HEK293 (cell line): ENCODE measurements around the gene RPS5.

Experiments used
- CTCF ChIA-PET: fragments of 350-600 bp; formaldehyde crosslinking; extraction: SDS; loops from one replicate; lab custom pipeline; 2021; ENCODE audit warnings: antibody characterized with exemption; lab: Yijun Ruan, JAX
- POLR2A ChIA-PET: fragments of 300-600 bp; formaldehyde crosslinking; extraction: SDS; loops from one replicate; lab custom pipeline; 2020; ENCODE audit warnings: antibody characterized with exemption, inconsistent platforms; lab: Yijun Ruan, JAX
- H3K27ac ChIP-seq: fragments of 200-500 bp; sonication (Bioruptor generic); 2 replicates; pipeline ENCODE4 v1.5.1; 2014; ENCODE audit warnings: low read depth, low read length, control low read depth, inconsistent platforms; ENCODE audit errors: extremely low read depth
- H3K36me3 ChIP-seq, 2 experiments: fragments of 200-500 bp in 1 of 2; sonication (Bioruptor generic) in 1 of 2; 1 replicate in 1 of 2; 2 replicates in 1 of 2; pipeline ENCODE4 v1.5.1; 2014 to 2017; ENCODE audit warnings: inconsistent platforms in 2 of 2, low read length in 2 of 2; ENCODE audit not compliant: control insufficient read depth in 2 of 2, insufficient read depth in 1 of 2
- H3K4me1 ChIP-seq: fragments of 200-500 bp; sonication (Bioruptor generic); 2 replicates; pipeline ENCODE4 v1.5.1; 2014; ENCODE audit warnings: mild to moderate bottlenecking, low read length, inconsistent platforms; ENCODE audit not compliant: control insufficient read depth, insufficient read depth
- H3K4me3 ChIP-seq: 2 replicates; pipeline ENCODE4 v1.5.1; 2011; ENCODE audit warnings: low read depth, mild to moderate bottlenecking, control low read depth, low read length, moderate library complexity
- H3K9me3 ChIP-seq: fragments of 200-500 bp; sonication (Bioruptor generic); 2 replicates; pipeline ENCODE4 v1.5.1; 2014; ENCODE audit warnings: low read depth, low read length, inconsistent platforms; ENCODE audit not compliant: control insufficient read depth, insufficient read depth
- GFI1B ChIP-seq: fragments of 450-650 bp; formaldehyde crosslinking; IDR thresholded peaks from 2 replicates; pipeline ENCODE4 v1.5.1; 2016; ENCODE audit warnings: missing biosample characterization, missing genetic modification characterization
- KLF1 ChIP-seq: fragments of 450-650 bp; formaldehyde crosslinking; IDR thresholded peaks from 2 replicates; pipeline ENCODE4 v1.5.1; 2016; ENCODE audit warnings: missing biosample characterization, missing genetic modification characterization
- KLF9 ChIP-seq: fragments of 450-650 bp; formaldehyde crosslinking; IDR thresholded peaks from 2 replicates; pipeline ENCODE4 v1.5.1; 2016; ENCODE audit warnings: missing biosample characterization, missing genetic modification characterization, low read depth
- PRDM2 ChIP-seq: fragments of 450-650 bp; formaldehyde crosslinking; IDR thresholded peaks from 2 replicates; pipeline ENCODE4 v1.5.1; 2016; ENCODE audit warnings: missing biosample characterization, missing genetic modification characterization, borderline replicate concordance
- ZBTB11 ChIP-seq: fragments of 450-650 bp; formaldehyde crosslinking; conservative IDR thresholded peaks from 2 replicates; pipeline ENCODE4 v1.5.1; 2016; ENCODE audit warnings: low read depth, missing biosample characterization, missing genetic modification characterization
- ZFP69B ChIP-seq: fragments of 450-650 bp; formaldehyde crosslinking; IDR thresholded peaks from 2 replicates; pipeline ENCODE4 v1.5.1; 2016; ENCODE audit warnings: missing biosample characterization, missing genetic modification characterization
- ZNF169 ChIP-seq: fragments of 450-650 bp; formaldehyde crosslinking; IDR thresholded peaks from 2 replicates; pipeline ENCODE4 v1.5.1; 2016; ENCODE audit warnings: missing biosample characterization, missing genetic modification characterization
- ZNF292 ChIP-seq: fragments of 450-650 bp; formaldehyde crosslinking; IDR thresholded peaks from 2 replicates; pipeline ENCODE4 v1.5.1; 2016; ENCODE audit warnings: low read depth, missing biosample characterization, missing genetic modification characterization, borderline replicate concordance
- ZNF350 ChIP-seq: fragments of 450-650 bp; formaldehyde crosslinking; IDR thresholded peaks from 2 replicates; pipeline ENCODE4 v1.5.0; 2017; ENCODE audit warnings: missing biosample characterization, mild to moderate bottlenecking, missing genetic modification characterization
- TF ChIP-seq, protein P1 (sequence below): fragments of 450-650 bp; formaldehyde crosslinking; IDR thresholded peaks from 2 replicates; pipeline ENCODE4 v1.5.1; 2017; ENCODE audit warnings: missing biosample characterization, missing genetic modification characterization

The RPS5 gene

DNA sequence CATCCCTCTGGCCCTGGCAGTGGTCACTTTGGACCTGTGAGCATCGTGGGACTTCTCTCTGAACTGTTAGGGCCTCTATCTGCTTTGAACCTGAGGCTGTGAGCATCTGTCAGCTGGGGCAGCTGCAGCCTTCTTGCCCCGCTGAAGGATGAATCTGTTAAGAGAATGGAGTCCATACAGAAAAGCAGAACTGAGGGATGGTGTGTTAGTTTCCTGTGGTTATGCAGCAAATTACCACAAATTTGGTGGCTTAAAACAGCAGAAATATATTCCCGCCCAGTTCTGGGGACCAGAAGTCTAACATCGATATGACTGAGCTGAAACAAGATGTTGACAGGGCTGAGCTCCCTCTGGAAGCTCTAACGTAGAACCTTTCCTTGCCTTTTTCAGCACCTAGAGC, 22.9 kb upstream of the RPS5 start (continued):
- TF ChIP-seq GFI1B (no peak), ZFP69B (tag by site-specific recombination) (no peak), ZNF169 (tag by site-specific recombination) (no peak)

DNA sequence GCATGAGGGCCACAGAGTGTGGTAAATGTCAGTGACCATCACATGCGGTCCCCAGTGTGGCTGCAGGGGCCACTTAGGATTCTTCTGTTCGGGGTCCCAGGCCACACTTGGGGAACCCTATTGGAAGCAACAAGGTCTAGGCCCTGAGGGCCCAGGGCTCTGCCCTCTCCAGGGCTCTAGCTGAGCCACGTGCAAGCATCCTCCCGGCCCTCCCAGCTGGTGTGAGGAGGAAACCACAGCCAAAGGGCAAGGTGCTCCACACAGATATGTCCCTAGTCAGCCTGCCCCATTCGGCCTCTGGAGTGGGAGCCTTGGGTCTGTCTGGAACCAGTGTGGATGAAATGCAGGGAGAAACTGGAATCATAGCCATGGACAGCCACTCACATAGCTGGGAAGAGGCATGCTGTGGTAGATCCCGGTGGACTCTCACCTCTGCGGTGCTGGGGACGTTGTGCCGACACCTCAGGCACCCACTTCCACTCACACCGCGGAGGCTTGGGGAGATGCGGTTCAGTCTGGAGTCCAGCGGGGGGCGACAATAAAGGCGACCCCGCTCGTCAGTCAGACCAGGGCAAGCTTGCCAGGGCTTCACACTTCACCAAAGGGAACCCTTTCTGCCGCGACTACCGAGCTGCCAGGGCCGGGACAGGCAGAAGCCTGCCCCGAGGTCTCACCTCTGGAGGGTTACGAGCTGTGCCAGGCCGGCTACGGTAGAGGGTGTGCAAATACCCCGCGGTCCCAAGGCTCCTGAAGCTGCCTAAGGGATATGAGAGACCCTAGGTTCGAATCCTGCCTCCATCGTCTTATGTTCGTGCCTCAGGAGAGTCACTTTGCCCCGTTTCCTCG, 20.3 kb upstream of the RPS5 start:
- Histone ChIP-seq H3K4me1 (no peaks in the 10 kb centered on the region), H3K9me3 (no peaks in the 10 kb centered on the region), H3K36me3 (no peaks in the 10 kb centered on the region), H3K4me3 (no peak overlapping the region), H3K27ac (no peak overlapping the region)
- ChIA-PET CTCF (interaction anchor here (0.6 kb wide), 1 partner anchor 190 kb away, joined by 3 read pairs; no protein-coding TSS in a partner anchor), POLR2A (interaction anchor here (0.9 to 1.8 kb wide), 2 partner anchors 13 to 153 kb away, joined by 3 to 5 read pairs; partner anchors contain the start of gene ZBTB45)
- TF ChIP-seq ZBTB11 (tag by site-specific recombination) (0 out of 2 replicates have a peak, but pooled peaks have one; percentile 13), PRDM2 (no peak), KLF9 (tag by site-specific recombination) (no peak), ZNF292 (tag by site-specific recombination) (no peak), KLF1 (tag by site-specific recombination) (no peak), ZNF350 (tag by site-specific recombination) (no peak)
- TF ChIP-seq, protein P1, sequence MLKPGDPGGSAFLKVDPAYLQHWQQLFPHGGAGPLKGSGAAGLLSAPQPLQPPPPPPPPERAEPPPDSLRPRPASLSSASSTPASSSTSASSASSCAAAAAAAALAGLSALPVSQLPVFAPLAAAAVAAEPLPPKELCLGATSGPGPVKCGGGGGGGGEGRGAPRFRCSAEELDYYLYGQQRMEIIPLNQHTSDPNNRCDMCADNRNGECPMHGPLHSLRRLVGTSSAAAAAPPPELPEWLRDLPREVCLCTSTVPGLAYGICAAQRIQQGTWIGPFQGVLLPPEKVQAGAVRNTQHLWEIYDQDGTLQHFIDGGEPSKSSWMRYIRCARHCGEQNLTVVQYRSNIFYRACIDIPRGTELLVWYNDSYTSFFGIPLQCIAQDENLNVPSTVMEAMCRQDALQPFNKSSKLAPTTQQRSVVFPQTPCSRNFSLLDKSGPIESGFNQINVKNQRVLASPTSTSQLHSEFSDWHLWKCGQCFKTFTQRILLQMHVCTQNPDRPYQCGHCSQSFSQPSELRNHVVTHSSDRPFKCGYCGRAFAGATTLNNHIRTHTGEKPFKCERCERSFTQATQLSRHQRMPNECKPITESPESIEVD (tag by site-specific recombination) = no peak
